Esophagus (tissue), 2 donors: ENCODE results near the gene VSTM4. TPM values are rescaled to one million over a fixed set of nuclear protein-coding genes. Genes with fewer than 3 reads are reported as not detected.

ENCODE experiments used
- H3K27ac ChIP-seq, 2 donors: one replicate each; pipeline ENCODE4 v1.5.1; 2013; ENCODE audit warnings: low read depth in 2 of 2, mild to moderate bottlenecking in 2 of 2, inconsistent platforms in 1 of 2, low read length in 1 of 2, moderate library complexity in 1 of 2
- H3K27me3 ChIP-seq, 2 donors: one replicate each; pipeline ENCODE4 v1.6.1; 2013; ENCODE audit warnings: low read length in 2 of 2, control low read depth in 1 of 2, mild to moderate bottlenecking in 1 of 2; ENCODE audit not compliant: insufficient read depth in 2 of 2, control insufficient read depth in 1 of 2
- H3K36me3 ChIP-seq, 2 donors: one replicate each; pipeline ENCODE4 v1.6.1; 2013; ENCODE audit warnings: low read length in 1 of 2; ENCODE audit not compliant: control insufficient read depth in 2 of 2, insufficient read depth in 2 of 2
- H3K4me1 ChIP-seq, 2 donors: one replicate each; pipeline ENCODE4 v1.6.1; 2013; ENCODE audit warnings: low read length in 1 of 2; ENCODE audit not compliant: control insufficient read depth in 2 of 2, insufficient read depth in 2 of 2
- H3K4me3 ChIP-seq, 2 donors: one replicate each; pipeline ENCODE4 v1.5.1; 2013; ENCODE audit warnings: low read length in 2 of 2, mild to moderate bottlenecking in 2 of 2, low read depth in 1 of 2, moderate library complexity in 1 of 2
- H3K9me3 ChIP-seq, 2 donors: one replicate each; pipeline ENCODE4 v1.6.1; 2013; ENCODE audit warnings: mild to moderate bottlenecking in 2 of 2, low read depth in 1 of 2, low read length in 1 of 2, moderate library complexity in 1 of 2; ENCODE audit not compliant: control insufficient read depth in 2 of 2, insufficient read depth in 1 of 2
- WGBS, 2 donors: extraction: QIAGEN DNeasy Blood & Tissue Kit; methylation state at CpG; one replicate each; pipeline ENCODE4 v1.1.7; 2013; 5-methylcytosine and 5-hydroxymethylcytosine counted together
- polyA plus RNA-seq, 2 donors: library from polyadenylated mRNA; stranded (reverse); fragments of 200-250 nt; gene quantifications; one replicate each; pipeline ENCODE4 v1.2.3, GENCODE V29; 2013
- donor health status: healthy with polysubstance abuse.
- donor health status: Bipolar disorder and iron deficiency.

The VSTM4 gene
- polyA plus RNA-seq, 2 donors, result 0.31 to 1.2 TPM

GRCh38 chr10:48973065-48973464 lies 142.3 kb downstream of the VSTM4 start:
- Histone ChIP-seq H3K9me3 (no peaks in the 10 kb centered on the region), H3K27ac (no peak overlapping the region), H3K36me3 (peaks cover 0 to 1% of the 10 kb centered on the region in 2 donors), H3K4me1 (peaks cover 0 to 1% of the 10 kb centered on the region in 2 donors), H3K27me3 (no peaks in the 10 kb centered on the region), H3K4me3 (no peak overlapping the region)
- WGBS, 2 donors, result 51 to 61% methylated on average over 5 of the region's 5 CpGs

DNA sequence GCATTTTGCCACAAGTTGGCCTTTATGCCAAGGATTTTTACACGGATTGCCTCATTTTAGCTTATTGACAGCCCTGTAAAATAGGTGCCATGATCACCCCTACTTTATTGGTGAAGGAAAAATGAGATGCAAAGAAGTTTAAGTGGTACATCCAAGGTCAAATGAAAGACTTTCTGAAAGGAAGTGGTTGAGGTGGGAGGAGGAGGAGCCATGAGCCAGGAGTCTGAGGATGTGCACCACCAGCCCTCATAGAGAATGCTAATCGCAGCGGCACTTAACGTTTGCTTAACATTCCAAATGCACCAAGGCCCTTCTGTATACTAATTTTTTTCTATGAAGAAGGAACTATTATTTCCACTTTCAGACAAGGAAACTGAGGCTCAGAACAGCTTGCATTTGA lies 144.7 kb downstream of the VSTM4 start:
- WGBS, 2 donors, result 89 to 93% methylated on average over 4 of the region's 4 CpGs
- no peak overlapping the region for H3K27ac ChIP-seq
- H3K9me3 ChIP-seq, result no peaks in the 10 kb centered on the region
- H3K36me3 ChIP-seq, result peaks cover 0 to 1% of the 10 kb centered on the region in 2 donors
- H3K4me1 ChIP-seq, result peaks cover 0 to 1% of the 10 kb centered on the region in 2 donors
- no peak overlapping the region for H3K4me3 ChIP-seq
- no peaks in the 10 kb centered on the region for H3K27me3 ChIP-seq

- H3K4me1 ChIP-seq, result peaks cover 0 to 1% of the 10 kb centered on the region in 2 donors
- peaks cover 0 to 1% of the 10 kb centered on the region in 2 donors for H3K36me3 ChIP-seq
- no peak overlapping the region for H3K4me3 ChIP-seq
- WGBS, 2 donors, result 88 to 92% methylated on average over 14 of the region's 14 CpGs
- no peaks in the 10 kb centered on the region for H3K9me3 ChIP-seq
- no peaks in the 10 kb centered on the region for H3K27me3 ChIP-seq
- no peak overlapping the region for H3K27ac ChIP-seq
Observed at GRCh38 chr10:48970046-48970445, 145.3 kb downstream of the VSTM4 start.

DNA sequence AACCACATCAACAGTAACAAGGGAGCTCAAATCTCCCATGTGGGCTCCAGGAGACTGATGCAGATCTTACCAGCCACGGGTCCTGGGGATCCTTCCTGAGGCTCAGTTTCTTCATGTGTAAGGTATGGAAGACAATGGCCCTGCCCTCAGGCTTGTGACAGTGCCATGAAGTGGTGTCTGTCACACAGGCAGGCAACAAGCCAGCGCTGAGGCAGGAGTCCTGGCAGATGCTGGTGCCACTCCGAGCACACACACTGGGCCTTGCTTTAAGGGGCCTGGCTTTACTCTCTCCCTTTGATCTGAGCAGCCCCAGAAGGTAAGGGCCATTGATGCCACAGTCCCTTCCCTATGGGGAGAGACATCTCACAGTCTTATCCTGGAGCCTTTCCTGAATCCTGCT lies 147.3 kb downstream of the VSTM4 start:
- H3K27ac ChIP-seq, result no peak overlapping the region
- 80 to 81% methylated on average over 3 of the region's 3 CpGs for WGBS, 2 donors
- H3K4me3 ChIP-seq, result no peak overlapping the region
- H3K27me3 ChIP-seq, result no peaks in the 10 kb centered on the region
- peaks cover 0 to 1% of the 10 kb centered on the region in 2 donors for H3K36me3 ChIP-seq
- H3K9me3 ChIP-seq, result no peaks in the 10 kb centered on the region
- peaks cover 0 to 1% of the 10 kb centered on the region in 2 donors for H3K4me1 ChIP-seq

GRCh38 chr10:48965460-48965859 lies 149.9 kb downstream of the VSTM4 start:
- WGBS, 2 donors, result 89 to 90% methylated on average over 4 of the region's 4 CpGs

More at GRCh38 chr10:48965460-48965859, 149.9 kb downstream of the VSTM4 start:
- Histone ChIP-seq H3K4me1 (peaks cover 0 to 1% of the 10 kb centered on the region in 2 donors), H3K4me3 (no peak overlapping the region), H3K27ac (no peak overlapping the region), H3K27me3 (no peaks in the 10 kb centered on the region), H3K36me3 (peaks cover 0 to 1% of the 10 kb centered on the region in 2 donors), H3K9me3 (no peaks in the 10 kb centered on the region)

Other genes starting within 250 kb of the VSTM4 start
- not detected for gene LRRC18, start 175.7 kb downstream of the VSTM4 start, polyA plus RNA-seq
- not detected for gene FAM170B, start 18.5 kb upstream of the VSTM4 start, polyA plus RNA-seq
- gene TMEM273, start 72.9 kb upstream of the VSTM4 start, polyA plus RNA-seq, result 1 to 10 TPM; 3.8 to 4.7 TPM
- gene C10orf71, start 183.6 kb upstream of the VSTM4 start, polyA plus RNA-seq, result not detected